Measurements from ENCODE around the gene CDK15.
A peak's percentile ranks its signal among the peaks of the same experiment; 100 is the strongest.
"Not testable (repeated sequence)": the region's sequence is repeated elsewhere in the genome, so short reads cannot be mapped to it uniquely, and the experiment has no call there.

CDK15 gene

GRCh38 chr2:201833781-201834180, 27.4 kb downstream of the CDK15 start:
- no peak for DNase-seq

- no peak for DNase-seq
Observed at GRCh38 chr2:201835066-201835465, 28.7 kb downstream of the CDK15 start.

GRCh38 chr2:201837391-201837790, 31.1 kb downstream of the CDK15 start:
- no peak for DNase-seq

- no peak for DNase-seq
Observed at GRCh38 chr2:201837824-201838431, 31.6 kb downstream of the CDK15 start.

DNA sequence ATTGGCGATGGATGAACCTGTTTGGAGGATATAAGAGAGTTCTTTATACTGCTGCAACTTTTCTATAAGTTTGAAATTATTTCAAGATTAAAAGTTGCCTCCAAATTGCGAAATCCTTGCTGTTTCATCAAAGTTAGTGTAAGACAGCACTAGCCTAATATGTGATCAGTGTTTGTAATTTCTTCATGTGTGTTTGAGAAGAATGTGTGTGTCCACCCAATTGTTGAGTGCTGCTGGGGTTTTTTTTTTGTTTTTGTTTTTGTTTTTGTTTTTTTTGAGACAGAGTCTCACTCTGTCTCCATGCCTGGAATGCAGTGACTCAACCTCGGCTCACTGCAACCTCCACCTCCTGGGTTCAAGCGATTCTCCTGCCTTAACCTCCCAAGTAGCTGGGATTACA, 33.4 kb downstream of the CDK15 start:
- no peak for DNase-seq

GRCh38 chr2:201840726-201841125, 34.4 kb downstream of the CDK15 start:
- DNase-seq, result no peak

DNA sequence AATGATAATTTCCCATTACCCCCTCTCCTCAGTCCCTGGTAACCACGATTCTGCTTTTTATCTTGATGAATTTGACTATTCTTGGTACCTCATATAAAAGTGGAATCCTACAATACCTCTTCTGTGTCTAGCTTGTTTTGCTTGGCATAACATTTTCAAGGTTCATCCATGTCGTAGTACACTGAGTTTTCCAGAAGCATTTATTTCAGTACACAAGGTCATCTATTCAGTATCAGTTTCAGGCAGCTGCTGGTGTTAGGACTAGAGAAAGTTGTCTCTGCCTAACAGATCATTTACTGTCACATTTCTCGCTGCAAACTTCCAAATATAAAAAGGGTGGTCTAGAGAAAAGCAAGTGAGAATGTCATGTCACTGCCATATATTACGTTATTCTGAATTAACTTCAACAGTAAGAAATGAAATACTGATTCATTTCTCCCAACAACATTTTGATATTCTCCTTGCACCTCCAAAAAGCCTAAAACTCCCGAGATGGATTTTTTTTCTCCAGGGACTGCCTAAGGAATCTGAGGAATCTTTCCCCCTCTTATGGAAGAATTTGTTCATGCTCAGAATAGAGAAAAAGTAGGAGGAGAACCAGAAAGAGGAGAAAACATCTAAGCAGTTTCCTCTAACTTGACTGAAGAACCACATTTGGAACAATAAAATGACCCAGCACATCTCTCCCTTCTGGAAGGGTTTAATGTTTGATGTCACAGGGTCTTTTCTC, 36.0 kb downstream of the CDK15 start:
- no peak for DNase-seq

- DNase-seq, result not testable (repeated sequence)
Observed at GRCh38 chr2:201844922-201845321, 38.6 kb downstream of the CDK15 start.

- no peak for DNase-seq
Observed at GRCh38 chr2:201847481-201847880, 41.1 kb downstream of the CDK15 start.

DNA sequence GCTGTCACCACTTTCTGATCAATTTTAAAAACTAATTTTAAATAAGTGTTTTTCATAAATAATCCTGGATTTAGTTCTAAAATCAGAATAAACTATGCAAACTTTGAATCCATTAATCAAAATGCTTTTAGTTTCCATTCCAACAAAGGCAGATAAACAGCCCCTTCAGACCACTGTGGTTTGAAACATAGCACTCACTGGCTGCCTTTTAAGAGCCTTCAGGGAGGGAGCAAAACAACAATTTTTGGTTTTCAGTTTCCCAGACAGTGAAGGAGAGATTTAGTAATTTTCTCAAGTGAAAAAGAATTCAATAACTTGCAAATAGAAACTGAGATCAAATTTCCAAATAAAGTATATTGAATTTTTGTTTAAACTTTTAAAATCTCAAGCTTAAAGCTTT, 46.1 kb downstream of the CDK15 start:
- no peak for DNase-seq

- DNase-seq, result no peak
Observed at GRCh38 chr2:201852878-201853415, 46.6 kb downstream of the CDK15 start.

- no peak for DNase-seq
Observed at GRCh38 chr2:201854221-201854801, 48.0 kb downstream of the CDK15 start.

GRCh38 chr2:201854841-201855240, 48.5 kb downstream of the CDK15 start:
- no peak for DNase-seq

- DNase-seq, result no peak
Observed at GRCh38 chr2:201855356-201855755, 49.0 kb downstream of the CDK15 start.

GRCh38 chr2:201857326-201857725, 51.0 kb downstream of the CDK15 start:
- DNase-seq, result no peak

DNA sequence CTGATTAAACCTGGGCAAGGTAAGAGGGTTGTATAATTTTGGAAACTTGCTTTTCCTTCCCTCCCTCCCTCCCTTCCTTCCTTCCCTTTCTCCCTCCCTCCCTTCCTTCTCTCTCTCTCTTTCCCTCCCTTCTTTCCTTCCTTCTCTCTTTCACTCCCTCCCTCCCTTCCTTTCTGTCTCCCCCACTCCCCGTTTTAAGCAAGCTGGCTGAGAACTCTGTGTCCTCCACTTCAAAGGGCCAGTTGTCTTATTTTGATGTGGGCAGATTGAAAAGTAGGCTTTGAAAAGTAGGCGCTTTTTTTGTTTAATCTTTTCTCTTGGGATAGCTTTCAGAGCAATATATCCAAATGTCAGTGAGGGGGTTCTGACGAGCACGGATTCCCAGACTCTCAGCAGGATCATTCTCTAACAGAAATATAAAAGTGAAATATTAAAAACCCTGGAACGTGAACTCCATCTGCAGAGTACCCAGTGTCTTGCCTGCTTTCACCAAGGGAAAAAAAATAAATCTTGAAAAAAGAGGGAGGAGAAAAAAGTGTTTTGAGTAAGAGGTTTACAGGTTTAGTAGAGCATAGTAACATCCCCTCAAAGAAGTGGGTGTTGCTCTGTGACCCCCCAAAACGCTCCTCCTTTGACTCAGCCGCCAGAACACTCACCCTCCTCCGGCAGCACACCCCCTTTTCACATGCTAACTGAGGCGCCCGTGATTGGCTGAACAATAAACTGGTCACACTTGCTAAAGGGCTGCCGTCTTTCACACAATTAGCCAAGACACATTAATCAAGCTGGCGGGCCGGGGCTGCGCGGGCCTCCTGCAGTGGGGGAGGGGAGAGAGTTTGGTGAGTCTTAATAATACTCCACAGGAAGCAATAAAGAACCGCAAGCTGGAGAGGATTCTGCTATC, 52.2 kb downstream of the CDK15 start:
- DNase-seq, result no peak

GRCh38 chr2:201859949-201860348, 53.6 kb downstream of the CDK15 start:
- DNase-seq, result no peak

DNA sequence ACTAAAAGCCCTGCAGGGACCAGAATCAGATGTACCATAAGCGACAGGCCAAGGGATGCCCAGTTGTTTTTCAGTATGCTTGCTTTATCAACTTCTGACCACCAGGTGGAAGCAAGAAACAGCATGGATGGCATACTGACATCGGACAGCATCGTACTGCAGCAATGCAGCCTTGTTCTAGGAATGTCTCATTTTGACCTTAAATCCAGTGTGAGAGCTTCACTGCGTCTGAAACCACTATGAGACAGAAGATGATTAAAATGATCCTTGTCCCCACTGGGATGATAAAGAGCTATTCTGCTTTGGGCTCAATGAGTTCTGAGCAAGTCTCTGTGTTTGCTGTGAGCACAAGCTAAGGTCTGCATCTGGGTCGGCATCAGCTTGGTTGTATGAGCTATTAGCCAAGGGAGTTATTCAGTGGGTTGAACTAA, 54.3 kb downstream of the CDK15 start:
- DNase-seq, result peak; percentile 71

DNA sequence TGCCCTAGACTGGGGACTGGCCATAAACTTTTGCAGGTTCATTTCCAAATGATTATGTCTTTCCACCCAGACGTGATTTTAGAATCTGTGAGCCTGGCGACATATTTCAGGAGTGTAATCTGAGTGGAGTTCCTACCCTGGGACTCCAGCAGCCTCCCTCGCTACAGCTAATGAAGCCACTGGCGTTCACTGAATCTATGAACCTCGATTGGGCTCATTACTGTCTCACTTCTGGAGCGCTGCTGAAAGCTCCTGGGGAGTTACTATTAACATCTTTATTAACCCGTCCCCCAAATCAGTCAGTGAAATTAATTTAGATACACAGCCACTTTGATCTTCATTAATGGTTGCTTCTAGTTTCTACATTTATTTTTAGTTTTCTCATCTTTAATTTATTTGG, 56.5 kb downstream of the CDK15 start:
- no peak for DNase-seq

GRCh38 chr2:201866643-201867473, 60.5 kb downstream of the CDK15 start:
- no peak for DNase-seq

- no peak for DNase-seq
Observed at GRCh38 chr2:201871471-201871870, 65.1 kb downstream of the CDK15 start.

DNA sequence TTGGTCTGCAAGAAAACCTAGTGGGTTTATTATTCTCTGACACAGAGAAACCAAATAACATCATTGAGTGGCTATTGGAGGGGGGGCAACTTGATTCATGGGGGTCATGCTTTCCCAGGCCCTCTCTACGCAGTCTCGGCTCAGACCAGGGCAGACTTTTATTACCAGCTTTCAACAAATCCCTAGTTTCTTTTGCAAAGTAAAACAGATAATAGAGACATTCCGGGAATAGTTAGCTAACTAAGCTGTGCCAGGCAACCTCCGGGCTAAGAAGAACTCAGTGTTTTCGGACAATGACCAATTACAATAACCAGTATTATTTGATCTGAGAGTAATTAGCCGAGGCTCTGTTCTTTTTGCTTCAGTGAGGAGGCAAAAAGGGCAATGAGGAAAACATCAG, 66.3 kb downstream of the CDK15 start:
- DNase-seq, result no peak
